ENCODE measurements around the gene MS4A18. TPM values are rescaled to one million over a fixed set of nuclear protein-coding genes. Genes with fewer than 3 reads are reported as not detected.
"Not testable (repeated sequence)": the region's sequence is repeated elsewhere in the genome, so short reads cannot be mapped to it uniquely, and the experiment has no call there.

MS4A18 gene
- polyA plus RNA-seq, 3 donors, result not detected

GRCh38 chr11:60734279-60734678, 9.8 kb downstream of the MS4A18 start:
- DNase-seq, result no peak

- no peak for DNase-seq
Observed at GRCh38 chr11:60739114-60739513, 14.6 kb downstream of the MS4A18 start.

GRCh38 chr11:60740573-60740972, 16.1 kb downstream of the MS4A18 start:
- no peak for DNase-seq

GRCh38 chr11:60741421-60741820, 16.9 kb downstream of the MS4A18 start:
- DNase-seq, result no peak

GRCh38 chr11:60743058-60743457, 18.5 kb downstream of the MS4A18 start:
- no peak for DNase-seq

GRCh38 chr11:60744114-60744513, 19.6 kb downstream of the MS4A18 start:
- no peak for DNase-seq

- DNase-seq, result no peak
Observed at GRCh38 chr11:60747359-60747873, 22.9 kb downstream of the MS4A18 start.

- no peak for DNase-seq
Observed at GRCh38 chr11:60748225-60748624, 23.7 kb downstream of the MS4A18 start.

GRCh38 chr11:60748821-60749220, 24.3 kb downstream of the MS4A18 start:
- no peak for DNase-seq

GRCh38 chr11:60750911-60751310, 26.4 kb downstream of the MS4A18 start:
- DNase-seq, result no peak

- DNase-seq, result no peak
Observed at GRCh38 chr11:60753309-60753708, 28.8 kb downstream of the MS4A18 start.

- no peak for DNase-seq
Observed at GRCh38 chr11:60754887-60755286, 30.4 kb downstream of the MS4A18 start.

GRCh38 chr11:60756307-60757032, 31.9 kb downstream of the MS4A18 start, which contains the start of gene MS4A15:
Gene MS4A15 (plus strand): TSS chr11:60756867. CDS start chr11:60763734, 6,867 bp downstream.
- no peak for DNase-seq

GRCh38 chr11:60757231-60757800, 32.8 kb downstream of the MS4A18 start:
- DNase-seq, result no peak

GRCh38 chr11:60758671-60759070, 34.2 kb downstream of the MS4A18 start:
- DNase-seq, result not testable (repeated sequence)

- DNase-seq, result not testable (repeated sequence)
Observed at GRCh38 chr11:60759438-60760225, 35.1 kb downstream of the MS4A18 start.

GRCh38 chr11:60761436-60762190, 37.1 kb downstream of the MS4A18 start:
- DNase-seq, result no peak

- no peak for DNase-seq
Observed at GRCh38 chr11:60762851-60763691, 38.6 kb downstream of the MS4A18 start.

- no peak for DNase-seq
Observed at GRCh38 chr11:60763692-60764369, 39.3 kb downstream of the MS4A18 start.

GRCh38 chr11:60764879-60765278, 40.4 kb downstream of the MS4A18 start:
- DNase-seq, result no peak
